ENCODE results near the gene SOX21. TPM values are rescaled to one million over a fixed set of nuclear protein-coding genes. Genes with fewer than 3 reads are reported as not detected.

SOX21 gene
- total and polyA plus RNA-seq, 8 donors = 0.09 to 0.86 (median 0.53) TPM

DNA sequence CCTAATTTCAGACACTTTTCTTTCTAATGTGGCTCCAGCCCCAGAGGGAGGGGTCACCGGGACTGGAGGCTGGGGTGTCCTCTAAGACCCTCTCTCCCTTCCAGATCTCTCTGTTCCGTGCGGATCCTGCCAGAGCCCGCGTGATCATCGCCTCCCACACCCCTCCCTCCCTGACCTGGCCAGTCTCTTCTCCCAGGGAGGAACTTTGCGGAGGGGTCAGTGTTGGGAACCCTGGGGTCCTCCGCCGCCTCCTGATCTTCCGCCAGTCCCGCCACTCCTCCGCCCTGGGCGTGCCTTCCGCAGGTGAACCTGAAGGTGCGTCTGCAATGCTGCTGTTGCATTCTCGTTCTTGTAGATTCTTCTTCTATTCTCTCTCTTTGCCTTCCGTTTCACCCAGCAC, 9.1 kb downstream of the SOX21 start:
- intact Hi-C loops (cut with DNase I) = no loop called here
- H3K4me3 ChIP-seq = no peak overlapping the region
- peaks cover 83 to 100% of the 10 kb centered on the region in 2 donors for H3K27me3 ChIP-seq
- no peaks in the 10 kb centered on the region for H3K4me1 ChIP-seq
- ATAC-seq (no peak), DNase-seq (no peak)
- no peaks in the 10 kb centered on the region for H3K9me3 ChIP-seq
- H3K36me3 ChIP-seq = no peaks in the 10 kb centered on the region
- no peak overlapping the region for H3K27ac ChIP-seq
- TF ChIP-seq, protein P1, sequence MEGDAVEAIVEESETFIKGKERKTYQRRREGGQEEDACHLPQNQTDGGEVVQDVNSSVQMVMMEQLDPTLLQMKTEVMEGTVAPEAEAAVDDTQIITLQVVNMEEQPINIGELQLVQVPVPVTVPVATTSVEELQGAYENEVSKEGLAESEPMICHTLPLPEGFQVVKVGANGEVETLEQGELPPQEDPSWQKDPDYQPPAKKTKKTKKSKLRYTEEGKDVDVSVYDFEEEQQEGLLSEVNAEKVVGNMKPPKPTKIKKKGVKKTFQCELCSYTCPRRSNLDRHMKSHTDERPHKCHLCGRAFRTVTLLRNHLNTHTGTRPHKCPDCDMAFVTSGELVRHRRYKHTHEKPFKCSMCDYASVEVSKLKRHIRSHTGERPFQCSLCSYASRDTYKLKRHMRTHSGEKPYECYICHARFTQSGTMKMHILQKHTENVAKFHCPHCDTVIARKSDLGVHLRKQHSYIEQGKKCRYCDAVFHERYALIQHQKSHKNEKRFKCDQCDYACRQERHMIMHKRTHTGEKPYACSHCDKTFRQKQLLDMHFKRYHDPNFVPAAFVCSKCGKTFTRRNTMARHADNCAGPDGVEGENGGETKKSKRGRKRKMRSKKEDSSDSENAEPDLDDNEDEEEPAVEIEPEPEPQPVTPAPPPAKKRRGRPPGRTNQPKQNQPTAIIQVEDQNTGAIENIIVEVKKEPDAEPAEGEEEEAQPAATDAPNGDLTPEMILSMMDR (IDR thresholded peaks at IDR 0.05) = no peak

DNA sequence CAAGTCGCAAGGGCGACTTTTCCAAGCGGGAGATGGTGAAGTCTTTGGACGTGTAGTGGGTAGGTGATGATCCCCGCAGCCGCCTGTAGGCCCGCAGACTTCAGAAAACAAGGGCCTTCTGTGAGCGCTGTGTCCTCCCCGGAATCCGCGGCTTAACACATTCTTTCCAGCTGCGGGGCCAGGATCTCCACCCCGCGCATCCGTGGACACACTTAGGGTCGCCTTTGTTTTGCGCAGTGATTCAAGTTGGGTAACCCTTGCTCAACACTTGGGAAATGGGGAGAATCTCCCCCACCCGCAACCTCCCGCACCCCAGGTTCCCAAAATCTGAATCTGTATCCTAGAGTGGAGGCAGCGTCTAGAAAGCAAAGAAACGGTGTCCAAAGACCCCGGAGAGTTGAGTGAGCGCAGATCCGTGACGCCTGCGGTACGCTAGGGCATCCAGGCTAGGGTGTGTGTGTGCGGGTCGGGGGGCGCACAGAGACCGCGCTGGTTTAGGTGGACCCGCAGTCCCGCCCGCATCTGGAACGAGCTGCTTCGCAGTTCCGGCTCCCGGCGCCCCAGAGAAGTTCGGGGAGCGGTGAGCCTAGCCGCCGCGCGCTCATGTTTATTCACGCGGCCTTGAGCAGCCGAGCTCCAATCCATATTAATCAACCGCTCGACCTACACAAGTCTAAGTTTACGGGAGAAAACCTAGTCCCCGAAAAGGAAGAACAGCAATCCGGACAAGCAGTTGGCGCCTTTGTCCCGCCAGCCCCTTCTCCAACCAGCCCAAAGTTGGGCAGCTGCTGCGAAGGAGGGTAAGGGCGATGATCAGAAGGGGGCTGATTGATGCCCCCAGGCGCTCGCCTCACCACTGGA, 9.9 kb downstream of the SOX21 start:
- TF ChIP-seq, protein P1 (IDR thresholded peaks at IDR 0.05) = no peak
- H3K4me3 ChIP-seq = no peak overlapping the region
- no peak overlapping the region for H3K27ac ChIP-seq
- DNase-seq = peak in 1 of 4 donors; percentile 4
- no peaks in the 10 kb centered on the region for H3K9me3 ChIP-seq
- intact Hi-C loops (cut with DNase I) = no loop called here
- no peaks in the 10 kb centered on the region for H3K4me1 ChIP-seq
- no peak for ATAC-seq
- peaks cover 74 to 98% of the 10 kb centered on the region in 2 donors for H3K27me3 ChIP-seq
- H3K36me3 ChIP-seq = no peaks in the 10 kb centered on the region

DNA sequence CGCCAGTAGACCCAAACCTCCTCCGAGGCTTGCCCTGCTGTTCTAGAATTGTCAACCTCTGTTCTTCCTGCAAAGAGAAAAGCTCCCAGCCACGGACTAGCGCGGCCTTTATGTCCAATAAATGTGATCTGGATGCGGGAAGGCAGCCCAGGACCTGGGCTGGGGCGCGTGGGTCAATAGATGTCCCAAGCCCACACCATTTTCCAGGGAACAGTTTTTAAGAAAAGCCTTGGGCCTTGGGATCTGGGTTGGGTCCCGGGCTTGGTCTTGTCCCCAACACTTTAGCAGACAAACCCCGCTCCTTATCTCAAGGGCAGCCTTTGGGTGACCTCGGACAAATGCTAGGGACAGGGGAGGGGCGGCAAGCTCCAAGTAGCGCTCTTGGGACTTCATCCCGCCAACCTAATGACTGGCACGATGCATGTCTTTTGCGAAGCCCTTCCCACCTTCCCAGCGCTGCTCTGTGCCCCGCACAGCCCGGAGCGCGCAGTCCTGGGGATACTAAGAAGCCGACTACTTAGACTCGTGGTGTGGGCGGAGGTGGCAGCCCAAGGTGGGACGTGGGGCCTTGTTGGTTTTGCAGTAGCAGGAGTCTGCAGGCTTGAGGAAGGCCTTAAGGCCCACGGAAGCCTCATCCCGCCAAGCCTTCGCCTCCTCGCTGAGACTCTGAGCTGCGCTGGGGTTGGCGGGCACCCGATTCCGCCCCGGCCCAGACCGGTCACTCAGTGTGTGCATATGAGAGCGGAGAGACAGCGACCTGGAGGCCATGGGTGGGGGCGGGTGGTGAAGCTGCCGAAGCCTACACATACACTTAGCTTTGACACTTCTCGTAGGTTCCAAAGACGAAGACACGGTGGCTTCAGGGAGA, 10.8 kb downstream of the SOX21 start:
- H3K9me3 ChIP-seq = no peaks in the 10 kb centered on the region
- TF ChIP-seq, protein P1 (IDR thresholded peaks at IDR 0.05) = no peak
- H3K36me3 ChIP-seq = no peaks in the 10 kb centered on the region
- ATAC-seq (no peak), DNase-seq (no peak)
- intact Hi-C loops (cut with DNase I) = no loop called here
- H3K4me3 ChIP-seq = no peak overlapping the region
- peaks cover 66 to 96% of the 10 kb centered on the region in 2 donors for H3K27me3 ChIP-seq
- no peak overlapping the region for H3K27ac ChIP-seq
- H3K4me1 ChIP-seq = no peaks in the 10 kb centered on the region

DNA sequence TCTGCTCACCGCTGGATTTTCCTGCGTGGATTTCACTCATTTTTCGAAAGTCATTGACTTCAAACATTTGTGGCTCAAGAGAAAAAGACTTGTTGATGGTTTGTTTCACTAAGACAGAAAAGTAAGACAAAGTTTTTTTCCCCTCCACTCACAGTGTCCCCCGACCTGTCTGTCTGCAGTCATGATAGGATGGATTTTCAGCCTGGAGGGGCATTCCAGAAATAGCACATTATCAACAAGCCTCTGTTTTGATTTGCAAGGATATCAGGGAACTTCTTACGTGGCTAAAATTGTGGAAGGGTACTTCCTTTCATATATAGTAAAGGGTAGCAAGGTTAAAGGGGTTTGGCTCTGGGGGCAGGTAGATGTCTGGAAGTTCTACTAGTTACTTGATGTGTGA, 11.8 kb downstream of the SOX21 start:
- ATAC-seq = no peak
- no peaks in the 10 kb centered on the region for H3K4me1 ChIP-seq
- H3K36me3 ChIP-seq = no peaks in the 10 kb centered on the region
- TF ChIP-seq, protein P1 (IDR thresholded peaks at IDR 0.05) = no peak
- H3K4me3 ChIP-seq = no peak overlapping the region
- no peaks in the 10 kb centered on the region for H3K9me3 ChIP-seq
- intact Hi-C loops (cut with DNase I) = no loop called here
- DNase-seq = no peak
- peaks cover 56 to 95% of the 10 kb centered on the region in 2 donors for H3K27me3 ChIP-seq
- H3K27ac ChIP-seq = no peak overlapping the region

DNA sequence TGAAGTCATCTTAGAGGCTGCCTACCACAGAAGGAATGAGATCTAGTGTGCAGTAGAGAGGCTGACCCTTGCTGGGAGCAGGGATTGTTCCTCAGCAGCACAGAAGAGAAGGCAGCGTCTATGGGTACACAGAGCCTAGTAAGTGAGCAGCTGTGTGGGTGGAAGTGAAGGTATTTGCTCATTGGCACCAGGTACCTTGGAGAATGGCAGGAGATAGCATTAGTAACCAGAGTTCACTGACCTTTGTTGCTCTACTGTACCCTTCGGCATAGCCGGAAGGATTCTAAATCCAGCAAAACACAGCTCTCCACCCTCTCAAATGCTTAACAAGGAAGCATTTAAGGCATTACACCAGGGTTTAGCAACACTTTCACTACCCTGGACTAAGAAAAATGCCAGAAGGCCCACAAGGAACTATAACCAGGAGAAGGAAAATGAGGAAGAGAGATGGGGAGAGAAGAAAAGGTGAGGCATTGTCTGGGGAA, 12.3 kb downstream of the SOX21 start:
- no peak overlapping the region for H3K27ac ChIP-seq
- no peaks in the 10 kb centered on the region for H3K9me3 ChIP-seq
- H3K4me1 ChIP-seq = no peaks in the 10 kb centered on the region
- ATAC-seq (no peak), DNase-seq (no peak)
- H3K36me3 ChIP-seq = no peaks in the 10 kb centered on the region
- TF ChIP-seq, protein P1 (IDR thresholded peaks at IDR 0.05) = no peak
- peaks cover 51 to 91% of the 10 kb centered on the region in 2 donors for H3K27me3 ChIP-seq
- no peak overlapping the region for H3K4me3 ChIP-seq
- intact Hi-C loops (cut with DNase I) = no loop called here

All from left lung (tissue), 10 donors.